ENCODE results near the gene ELF1. TPM values are rescaled to one million over a fixed set of nuclear protein-coding genes. Genes with fewer than 3 reads are reported as not detected.

ELF1 gene
- total and polyA plus RNA-seq, 2 of the 4 experiments (the other 2 are of a cell fraction), result 25.4 to 27.6 TPM

- no peak for DNase-seq
- in situ Hi-C loops (cut with MboI; ENCODE audit: low sequenced_read_pairs), result no loop called here
- no CpG with 5 or more reads among the region's 1 CpG for WGBS, 2 experiments (ENCODE audit: extremely low coverage in 2 of 2, insufficient read length in 1 of 2)
These were observed 72.6 kb downstream of the ELF1 start for GRCh38 chr13:40946485-40946884.

More at GRCh38 chr13:40946485-40946884, 72.6 kb downstream of the ELF1 start:
- no peak overlapping the region for H2BK5ac ChIP-seq (ENCODE audit: low read depth, low read length, poor library complexity, severe bottlenecking)
- H4K91ac ChIP-seq (ENCODE audit: insufficient read depth, low read depth, low read length), result no peak overlapping the region
- H3K36me3 ChIP-seq (ENCODE audit: control insufficient read depth, insufficient read depth, low read length), result peaks cover 20% of the 10 kb centered on the region
- H3K27me3 ChIP-seq (ENCODE audit: control insufficient read depth, insufficient read depth, low read length), result no peaks in the 10 kb centered on the region
- no peak for ATAC-seq (ENCODE audit: low read depth)
- H4K5ac ChIP-seq (ENCODE audit: low read depth, low read length), result no peak overlapping the region
- ChIA-PET CTCF (no interaction called here), POLR2A (ENCODE audit: unreplicated experiment) (no interaction called here)
- H3K4me3 ChIP-seq (ENCODE audit: insufficient read depth, low read depth, low read length), result no peak overlapping the region
- H2BK120ac ChIP-seq (ENCODE audit: low read depth, low read length), result no peak overlapping the region
- H3K4me1 ChIP-seq (ENCODE audit: control insufficient read depth, insufficient read depth, low read length), result no peaks in the 10 kb centered on the region
- H4K20me1 ChIP-seq (ENCODE audit: insufficient read depth, low read length), result no peaks in the 10 kb centered on the region; the same call in 1 of the 2 replicates
- no peaks in the 10 kb centered on the region for H3K9me3 ChIP-seq (ENCODE audit: control insufficient read depth, insufficient read depth, low read length)
- H2AK9ac ChIP-seq (replicated peaks; ENCODE audit: low read depth, low read length, poor library complexity), result no peak overlapping the region
- H2BK15ac ChIP-seq (ENCODE audit: low read depth, low read length), result no peak overlapping the region
- no peak overlapping the region for H3K9ac ChIP-seq (ENCODE audit: low read depth, low read length)
- H2AK5ac ChIP-seq (ENCODE audit: low read depth, low read length), result no peak overlapping the region
- peaks cover 7% of the 10 kb centered on the region; the same call in 1 of the 2 replicates for H3K9me1 ChIP-seq (ENCODE audit: insufficient read depth, low read length)
- TF ChIP-seq RAD21 (IDR thresholded peaks at IDR 0.05; ENCODE audit: low read length) (no peak), SMC3 (IDR thresholded peaks at IDR 0.05; ENCODE audit: low read depth, low read length) (no peak), RFX5 (IDR thresholded peaks at IDR 0.05; ENCODE audit: low read depth, low read length) (no peak), FOS (IDR thresholded peaks at IDR 0.05; ENCODE audit: low read depth, low read length) (no peak), CEBPB (IDR thresholded peaks at IDR 0.05; ENCODE audit: low read depth, low read length) (no peak), CHD1 (IDR thresholded peaks at IDR 0.05; ENCODE audit: low read depth, low read length) (no peak), RCOR1 (IDR thresholded peaks at IDR 0.05; ENCODE audit: insufficient replicate concordance, low read length) (no peak), POLR2A (IDR thresholded peaks at IDR 0.05; ENCODE audit: low read depth, low read length) (no peak), MAFK (IDR thresholded peaks at IDR 0.05; ENCODE audit: low read depth, low read length) (no peak), MAZ (IDR thresholded peaks at IDR 0.05; ENCODE audit: borderline replicate concordance, low read depth, low read length) (no peak), MXI1 (IDR thresholded peaks at IDR 0.05; ENCODE audit: borderline replicate concordance, low read depth, low read length) (no peak), NFE2L2 (IDR thresholded peaks at IDR 0.05; ENCODE audit: low read depth, low read length) (no peak), BHLHE40 (IDR thresholded peaks at IDR 0.05; ENCODE audit: low read depth, low read length) (no peak)
- TF ChIP-seq, protein P1, sequence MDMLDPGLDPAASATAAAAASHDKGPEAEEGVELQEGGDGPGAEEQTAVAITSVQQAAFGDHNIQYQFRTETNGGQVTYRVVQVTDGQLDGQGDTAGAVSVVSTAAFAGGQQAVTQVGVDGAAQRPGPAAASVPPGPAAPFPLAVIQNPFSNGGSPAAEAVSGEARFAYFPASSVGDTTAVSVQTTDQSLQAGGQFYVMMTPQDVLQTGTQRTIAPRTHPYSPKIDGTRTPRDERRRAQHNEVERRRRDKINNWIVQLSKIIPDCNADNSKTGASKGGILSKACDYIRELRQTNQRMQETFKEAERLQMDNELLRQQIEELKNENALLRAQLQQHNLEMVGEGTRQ (IDR thresholded peaks at IDR 0.05; ENCODE audit: low read depth, low read length), result no peak
- TF ChIP-seq, protein P2, sequence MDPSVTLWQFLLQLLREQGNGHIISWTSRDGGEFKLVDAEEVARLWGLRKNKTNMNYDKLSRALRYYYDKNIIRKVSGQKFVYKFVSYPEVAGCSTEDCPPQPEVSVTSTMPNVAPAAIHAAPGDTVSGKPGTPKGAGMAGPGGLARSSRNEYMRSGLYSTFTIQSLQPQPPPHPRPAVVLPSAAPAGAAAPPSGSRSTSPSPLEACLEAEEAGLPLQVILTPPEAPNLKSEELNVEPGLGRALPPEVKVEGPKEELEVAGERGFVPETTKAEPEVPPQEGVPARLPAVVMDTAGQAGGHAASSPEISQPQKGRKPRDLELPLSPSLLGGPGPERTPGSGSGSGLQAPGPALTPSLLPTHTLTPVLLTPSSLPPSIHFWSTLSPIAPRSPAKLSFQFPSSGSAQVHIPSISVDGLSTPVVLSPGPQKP (IDR thresholded peaks at IDR 0.05; ENCODE audit: borderline replicate concordance, low read depth, low read length), result no peak
- TF ChIP-seq, protein P3, sequence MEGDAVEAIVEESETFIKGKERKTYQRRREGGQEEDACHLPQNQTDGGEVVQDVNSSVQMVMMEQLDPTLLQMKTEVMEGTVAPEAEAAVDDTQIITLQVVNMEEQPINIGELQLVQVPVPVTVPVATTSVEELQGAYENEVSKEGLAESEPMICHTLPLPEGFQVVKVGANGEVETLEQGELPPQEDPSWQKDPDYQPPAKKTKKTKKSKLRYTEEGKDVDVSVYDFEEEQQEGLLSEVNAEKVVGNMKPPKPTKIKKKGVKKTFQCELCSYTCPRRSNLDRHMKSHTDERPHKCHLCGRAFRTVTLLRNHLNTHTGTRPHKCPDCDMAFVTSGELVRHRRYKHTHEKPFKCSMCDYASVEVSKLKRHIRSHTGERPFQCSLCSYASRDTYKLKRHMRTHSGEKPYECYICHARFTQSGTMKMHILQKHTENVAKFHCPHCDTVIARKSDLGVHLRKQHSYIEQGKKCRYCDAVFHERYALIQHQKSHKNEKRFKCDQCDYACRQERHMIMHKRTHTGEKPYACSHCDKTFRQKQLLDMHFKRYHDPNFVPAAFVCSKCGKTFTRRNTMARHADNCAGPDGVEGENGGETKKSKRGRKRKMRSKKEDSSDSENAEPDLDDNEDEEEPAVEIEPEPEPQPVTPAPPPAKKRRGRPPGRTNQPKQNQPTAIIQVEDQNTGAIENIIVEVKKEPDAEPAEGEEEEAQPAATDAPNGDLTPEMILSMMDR (conservative IDR thresholded peaks at IDR 0.05; ENCODE audit: low read depth, low read length), result no peak
- no peak overlapping the region for H3K4me2 ChIP-seq (ENCODE audit: low read depth, low read length)
- H4K8ac ChIP-seq (ENCODE audit: low read depth in 2 of 2, low read length in 2 of 2), result no peak overlapping the region
- H2BK20ac ChIP-seq (ENCODE audit: low read depth, low read length), result no peak overlapping the region
- no peak overlapping the region for H3K56ac ChIP-seq (ENCODE audit: extremely low read depth, insufficient read depth, low read length)
- no peak overlapping the region for H2AFZ ChIP-seq (replicated peaks; ENCODE audit: low read length, poor library complexity)
- H3K14ac ChIP-seq (replicated peaks; ENCODE audit: low read depth, low read length), result no peak overlapping the region
- H3K4ac ChIP-seq (ENCODE audit: low read depth, low read length), result no peak overlapping the region
- no peak overlapping the region for H3K27ac ChIP-seq (ENCODE audit: insufficient read depth, low read length)
- peaks cover 12 to 14% of the 10 kb centered on the region in 2 experiments; a peak in 2 of 4 replicates for H3K79me1 ChIP-seq (ENCODE audit: low read depth in 1 of 2, low read length in 2 of 2)
- no peak overlapping the region for H3K23ac ChIP-seq (ENCODE audit: low read depth, low read length)
- dilution Hi-C loops (cut with HindIII; ENCODE audit: low sequenced_read_pairs, unreplicated experiment) (no loop called here), intact Hi-C loops (cut with micrococcal nuclease) (no loop called here)
- BruUV-seq (replicated peaks), result no TSS peak
- no peak overlapping the region for H3K18ac ChIP-seq (ENCODE audit: low read depth, low read length)
